HEK293T (cell line): ENCODE measurements around the gene RPUSD1.

Experiments
- CTCF ChIA-PET: fragments of 350-600 bp; formaldehyde crosslinking; extraction: SDS; loops from one replicate; lab custom pipeline; 2021; ENCODE audit warnings: antibody characterized with exemption, inconsistent platforms; lab: Yijun Ruan, JAX
- POLR2A ChIA-PET: fragments of 350-600 bp; formaldehyde crosslinking; extraction: SDS; loops from one replicate; lab custom pipeline; 2020; ENCODE audit warnings: antibody characterized with exemption, inconsistent platforms; lab: Yijun Ruan, JAX
- DNase-seq: peaks from one replicate; pipeline ENCODE4 v3.0.0; 2012; ENCODE audit warnings: mixed read lengths; ENCODE audit errors: extremely low spot score
- ARNT ChIP-seq: fragments of 450-650 bp; IDR thresholded peaks from 2 replicates; pipeline ENCODE4 v1.6.1; 2017; ENCODE audit warnings: mild to moderate bottlenecking
- BHLHE40 ChIP-seq: fragments of 450-650 bp; IDR thresholded peaks from 2 replicates; pipeline ENCODE4 v1.6.1; 2016; ENCODE audit warnings: mild to moderate bottlenecking, moderate library complexity, borderline replicate concordance
- ELF4 ChIP-seq: fragments of 450-650 bp; IDR thresholded peaks from 2 replicates; pipeline ENCODE4 v1.6.1; 2017; ENCODE audit warnings: antibody characterized with exemption
- FOXA1 ChIP-seq: fragments of 450-650 bp; IDR thresholded peaks from 2 replicates; pipeline ENCODE4 v1.6.1; 2016; ENCODE audit warnings: mild to moderate bottlenecking
- FOXK2 ChIP-seq: fragments of 450-650 bp; IDR thresholded peaks from 2 replicates; pipeline ENCODE4 v1.6.1; 2016; ENCODE audit warnings: mild to moderate bottlenecking
- FOXM1 ChIP-seq: fragments of 450-650 bp; IDR thresholded peaks from 2 replicates; pipeline ENCODE4 v1.6.1; 2017; ENCODE audit warnings: mild to moderate bottlenecking, borderline replicate concordance
- HDGF ChIP-seq: fragments of 450-650 bp; IDR thresholded peaks from 2 replicates; pipeline ENCODE4 v1.6.1; 2017; ENCODE audit warnings: antibody characterized with exemption, borderline replicate concordance
- L3MBTL2 ChIP-seq: fragments of 450-650 bp; conservative IDR thresholded peaks from 2 replicates; pipeline ENCODE4 v1.6.1; 2016; ENCODE audit warnings: mild to moderate bottlenecking
- LEF1 ChIP-seq: fragments of 450-650 bp; IDR thresholded peaks from 2 replicates; pipeline ENCODE4 v1.6.1; 2017; ENCODE audit warnings: mild to moderate bottlenecking, borderline replicate concordance
- NFRKB ChIP-seq: fragments of 450-650 bp; IDR thresholded peaks from 2 replicates; pipeline ENCODE4 v1.6.1; 2016; ENCODE audit warnings: mild to moderate bottlenecking, moderate library complexity
- PKNOX1 ChIP-seq: fragments of 450-650 bp; IDR thresholded peaks from 2 replicates; pipeline ENCODE4 v1.6.1; 2016
- SP1 ChIP-seq: fragments of 450-650 bp; IDR thresholded peaks from 2 replicates; pipeline ENCODE4 v1.6.1; 2017
- SUZ12 ChIP-seq: fragments of 450-650 bp; IDR thresholded peaks from 2 replicates; pipeline ENCODE4 v1.6.1; 2016; ENCODE audit warnings: mild to moderate bottlenecking
- TARDBP ChIP-seq: fragments of 450-650 bp; IDR thresholded peaks from 2 replicates; pipeline ENCODE4 v1.6.1; 2016
- ZNF384 ChIP-seq: fragments of 450-650 bp; IDR thresholded peaks from 2 replicates; pipeline ENCODE4 v1.6.1; 2016

Gene RPUSD1

GRCh38 chr16:767743-768235 lies 20.4 kb downstream of the RPUSD1 start:
- TF ChIP-seq TARDBP (no peak), L3MBTL2 (no peak), ELF4 (no peak), PKNOX1 (no peak), FOXK2 (no peak), FOXM1 (no peak), BHLHE40 (no peak)
- POLR2A ChIA-PET, result no interaction called here
- CTCF ChIA-PET, result no interaction called here
- DNase-seq, result no peak

- no peak for TF ChIP-seq SUZ12
- POLR2A ChIA-PET, result no interaction called here
- CTCF ChIA-PET, result no interaction called here
Measured at GRCh38 chr16:766820-767640, 21.2 kb downstream of the RPUSD1 start.

GRCh38 chr16:766008-766819 lies 22.0 kb downstream of the RPUSD1 start:
- CTCF ChIA-PET, result no interaction called here
- no peak for DNase-seq
- TF ChIP-seq FOXK2 (no peak), SUZ12 (no peak), TARDBP (no peak), FOXM1 (no peak), L3MBTL2 (no peak), ZNF384 (no peak), FOXA1 (no peak), NFRKB (no peak), ELF4 (no peak)
- POLR2A ChIA-PET, result no interaction called here

More at GRCh38 chr16:766820-767640, 21.2 kb downstream of the RPUSD1 start:
- no peak for DNase-seq

GRCh38 chr16:765488-765865 lies 22.7 kb downstream of the RPUSD1 start:
- no peak for DNase-seq
- ChIA-PET CTCF (no interaction called here), POLR2A (no interaction called here)
- TF ChIP-seq FOXK2, result no peak
- no peak for TF ChIP-seq FOXM1
- no peak for TF ChIP-seq SP1
- TF ChIP-seq LEF1, result no peak
- no peak for TF ChIP-seq SUZ12
- TF ChIP-seq PKNOX1, result no peak
- no peak for TF ChIP-seq ZNF384
- TF ChIP-seq ARNT, result no peak
- no peak for TF ChIP-seq TARDBP
- no peak for TF ChIP-seq NFRKB

GRCh38 chr16:764848-765487 lies 23.2 kb downstream of the RPUSD1 start:
- DNase-seq, result no peak
- TF ChIP-seq ZNF384, result no peak
- POLR2A ChIA-PET, result no interaction called here
- CTCF ChIA-PET, result no interaction called here

- no peak for DNase-seq
- ChIA-PET CTCF (interaction anchor here (0.7 kb wide), 1 partner anchor 52 kb away, joined by 3 read pairs; no protein-coding TSS in a partner anchor), POLR2A (no interaction called here)
- TF ChIP-seq TARDBP (no peak), ELF4 (no peak), SUZ12 (no peak), FOXA1 (no peak), HDGF (no peak), ARNT (no peak), SP1 (no peak)
Measured at GRCh38 chr16:764184-764750, 23.9 kb downstream of the RPUSD1 start.
